SK-N-MC (cell line): Measurements from ENCODE around the gene RPS8.

Experiments
- DNase-seq: peaks from one replicate; pipeline ENCODE4 v3.0.0-alpha.2; 2011; ENCODE audit warnings: low read depth, low spot score
- H3K27ac ChIP-seq: fragments of 200-600 bp; sonication (generic); 2 replicates; pipeline ENCODE4 v1.5.1; 2016; ENCODE audit warnings: mixed run types
- H3K36me3 ChIP-seq: fragments of 200-600 bp; sonication (generic); 2 replicates; pipeline ENCODE4 v1.6.1; 2017; ENCODE audit warnings: antibody characterized with exemption, low read length, mixed read lengths; ENCODE audit not compliant: insufficient read depth
- H3K4me3 ChIP-seq: fragments of 200-600 bp; sonication (generic); 2 replicates; pipeline ENCODE4 v1.5.1; 2016
- H3K9ac ChIP-seq: fragments of 200-600 bp; sonication (generic); 2 replicates; pipeline ENCODE4 v1.8.0; 2017; ENCODE audit warnings: mixed run types, mixed read lengths; ENCODE audit not compliant: insufficient read length
- H3K9me3 ChIP-seq: fragments of 200-600 bp; sonication (generic); 2 replicates; pipeline ENCODE4 v1.6.1; 2017; ENCODE audit warnings: low read depth, mild to moderate bottlenecking, antibody characterized with exemption, low read length, moderate library complexity, mixed read lengths
- EZH2 ChIP-seq: fragments of 200-600 bp; sonication (generic); IDR thresholded peaks from one replicate; pipeline ENCODE4 v1.6.1; 2017; ENCODE audit warnings: antibody characterized with exemption
- FOXP2 ChIP-seq: optimal IDR thresholded peaks from 2 replicates; pipeline ENCODE3; 2011; ENCODE audit warnings: mild to moderate bottlenecking, moderate library complexity; ENCODE audit not compliant: insufficient read depth; ENCODE audit errors: extremely low read length, control extremely low read depth
- POLR2AphosphoS5 ChIP-seq: IDR thresholded peaks from 2 replicates; pipeline ENCODE4 v1.6.1; 2012; ENCODE audit warnings: mild to moderate bottlenecking, low read depth, low read length, borderline replicate concordance

Gene RPS8

DNA sequence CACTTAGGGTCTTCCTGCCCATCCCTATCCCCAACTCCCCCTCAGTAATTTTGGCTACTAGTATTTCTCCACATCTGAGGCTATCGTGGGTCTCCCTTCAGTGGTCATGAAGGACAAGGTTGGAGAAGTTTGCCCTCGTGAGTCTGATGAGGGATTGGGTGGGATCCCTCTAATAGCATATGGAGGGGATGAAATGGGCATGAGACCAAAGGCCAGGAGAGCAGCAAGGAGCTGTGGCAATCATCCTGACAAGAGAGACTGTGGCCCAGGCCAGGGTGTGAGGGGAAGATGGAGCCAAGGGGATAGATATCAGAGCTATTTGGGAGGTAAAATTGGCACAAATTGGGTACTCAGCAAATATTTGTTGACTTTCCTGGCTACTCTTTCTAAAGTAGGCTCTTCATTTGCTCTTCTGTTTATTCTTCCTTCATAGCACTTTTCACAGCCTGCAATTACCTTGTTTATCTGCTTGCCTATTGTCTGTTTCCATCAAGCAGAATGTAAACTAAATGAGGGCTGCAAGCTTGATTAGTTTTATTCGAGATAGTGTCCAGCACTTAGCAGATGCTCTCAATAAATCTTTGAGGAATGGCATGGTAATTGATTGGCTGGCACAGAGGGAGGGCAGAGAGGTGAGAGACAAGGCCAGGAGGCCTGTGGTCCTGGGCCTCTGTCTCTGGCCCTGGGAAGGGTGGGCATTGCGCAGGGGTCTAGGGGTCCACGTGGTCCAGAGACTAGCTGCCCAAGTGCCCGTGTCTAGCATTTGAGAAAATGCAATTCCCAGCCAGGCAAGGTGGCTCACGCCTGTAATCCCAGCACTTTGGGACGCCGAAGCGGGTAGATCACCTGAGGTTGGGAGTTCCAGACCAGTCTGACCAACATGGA lies 23.4 kb downstream of the RPS8 start:
- H3K9ac ChIP-seq: no peak overlapping the region
- no peaks in the 10 kb centered on the region for H3K9me3 ChIP-seq
- H3K36me3 ChIP-seq: no peaks in the 10 kb centered on the region
- no peak for DNase-seq
- no peak overlapping the region for H3K27ac ChIP-seq
- no peak for TF ChIP-seq FOXP2
- TF ChIP-seq POLR2AphosphoS5: no peak
- TF ChIP-seq EZH2: no peak
- H3K4me3 ChIP-seq: no peak overlapping the region

DNA sequence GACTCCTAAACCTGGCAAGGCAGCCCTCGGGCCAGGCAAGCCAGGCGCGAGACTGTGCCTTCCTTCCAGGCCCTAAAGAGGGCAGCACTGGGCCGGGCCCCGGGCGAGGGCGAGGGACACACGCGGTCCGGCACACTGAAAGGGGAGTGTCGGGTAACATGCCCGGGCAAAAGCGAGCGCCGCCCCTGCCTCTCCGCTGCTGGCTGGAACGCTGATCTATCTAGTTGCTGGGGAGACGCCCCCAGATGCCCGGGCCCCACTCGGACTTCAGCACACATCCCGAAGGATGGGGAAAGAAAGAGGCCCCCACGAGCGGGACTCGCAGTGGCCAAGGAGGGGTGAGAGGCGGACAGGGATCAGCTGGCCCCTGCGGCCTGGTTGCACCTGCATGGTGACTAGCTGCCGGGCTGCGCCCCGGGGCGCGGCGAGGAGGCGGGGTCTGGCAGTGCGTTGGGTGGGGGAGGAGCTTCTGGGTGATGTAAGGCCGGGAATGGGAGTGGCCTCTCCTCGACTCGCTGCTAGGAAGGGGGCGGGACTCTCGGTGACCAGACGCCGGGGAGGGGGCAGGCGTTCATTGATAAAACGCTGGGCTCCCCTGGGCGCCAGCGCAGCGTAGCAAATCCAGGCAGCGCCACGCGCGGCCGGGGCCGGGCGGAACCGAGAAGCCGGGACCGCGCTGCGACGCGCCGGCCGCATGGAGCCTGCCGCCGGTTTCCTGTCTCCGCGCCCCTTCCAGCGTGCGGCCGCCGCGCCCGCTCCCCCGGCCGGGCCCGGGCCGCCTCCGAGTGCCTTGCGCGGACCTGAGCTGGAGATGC lies 24.6 kb downstream of the RPS8 start, which contains the start of gene PLK3:
PLK3 (plus strand) TSS at position 608 of the 815 bp plus-strand sequence; CDS start at position 695, 87 bp downstream.
- DNase-seq: peak; percentile 76
- H3K27ac ChIP-seq: peak within 1 kb of the TSS; percentile 73
- H3K9me3 ChIP-seq: no peaks in the 10 kb centered on the region
- H3K36me3 ChIP-seq: no peaks in the 10 kb centered on the region; the same call in 1 of the 2 replicates
- peak within 1 kb of the TSS; percentile 82 for H3K9ac ChIP-seq
- H3K4me3 ChIP-seq: peak within 1 kb of the TSS; percentile 94
- no peak for TF ChIP-seq FOXP2
- peak; percentile 84 for TF ChIP-seq POLR2AphosphoS5

DNA sequence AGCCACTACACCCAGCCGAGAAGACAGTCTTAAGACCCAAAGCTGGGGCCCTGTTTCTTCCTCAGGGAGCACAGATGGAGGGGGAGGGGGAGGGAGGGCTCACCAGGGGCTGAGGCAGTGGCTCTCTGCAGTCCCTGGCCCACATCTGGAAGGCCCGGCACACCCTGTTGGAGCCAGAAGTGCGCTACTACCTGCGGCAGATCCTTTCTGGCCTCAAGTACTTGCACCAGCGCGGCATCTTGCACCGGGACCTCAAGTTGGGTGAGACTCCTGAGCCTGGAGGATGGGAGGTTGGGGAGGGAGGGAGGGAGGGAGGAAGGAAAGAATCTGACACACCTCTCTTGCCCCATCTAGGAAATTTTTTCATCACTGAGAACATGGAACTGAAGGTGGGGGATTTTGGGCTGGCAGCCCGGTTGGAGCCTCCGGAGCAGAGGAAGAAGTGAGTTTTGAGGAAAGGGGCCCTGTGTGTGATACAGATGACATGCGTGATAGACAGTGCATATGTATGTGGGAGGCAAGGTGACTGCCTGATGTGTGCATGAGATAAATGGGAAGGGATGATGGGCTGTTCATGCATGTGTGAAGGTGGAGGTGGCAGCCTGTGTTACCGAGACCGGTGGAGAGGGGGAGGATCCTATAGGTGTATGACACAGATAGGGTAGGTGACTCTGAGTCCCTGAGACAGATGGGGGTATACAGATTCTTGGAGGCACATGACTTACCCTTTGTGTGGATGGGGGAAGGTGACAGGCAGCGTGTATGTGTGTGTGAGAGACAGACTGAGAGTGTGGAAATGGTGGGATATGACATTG lies 26.4 kb downstream of the RPS8 start:
- H3K9ac ChIP-seq: no peak overlapping the region
- no peak overlapping the region for H3K27ac ChIP-seq
- H3K36me3 ChIP-seq: no peaks in the 10 kb centered on the region; the same call in 1 of the 2 replicates
- no peaks in the 10 kb centered on the region for H3K9me3 ChIP-seq
- no peak for DNase-seq
- H3K4me3 ChIP-seq: no peak overlapping the region
- TF ChIP-seq EZH2: no peak
- no peak for TF ChIP-seq FOXP2
- TF ChIP-seq POLR2AphosphoS5: no peak

DNA sequence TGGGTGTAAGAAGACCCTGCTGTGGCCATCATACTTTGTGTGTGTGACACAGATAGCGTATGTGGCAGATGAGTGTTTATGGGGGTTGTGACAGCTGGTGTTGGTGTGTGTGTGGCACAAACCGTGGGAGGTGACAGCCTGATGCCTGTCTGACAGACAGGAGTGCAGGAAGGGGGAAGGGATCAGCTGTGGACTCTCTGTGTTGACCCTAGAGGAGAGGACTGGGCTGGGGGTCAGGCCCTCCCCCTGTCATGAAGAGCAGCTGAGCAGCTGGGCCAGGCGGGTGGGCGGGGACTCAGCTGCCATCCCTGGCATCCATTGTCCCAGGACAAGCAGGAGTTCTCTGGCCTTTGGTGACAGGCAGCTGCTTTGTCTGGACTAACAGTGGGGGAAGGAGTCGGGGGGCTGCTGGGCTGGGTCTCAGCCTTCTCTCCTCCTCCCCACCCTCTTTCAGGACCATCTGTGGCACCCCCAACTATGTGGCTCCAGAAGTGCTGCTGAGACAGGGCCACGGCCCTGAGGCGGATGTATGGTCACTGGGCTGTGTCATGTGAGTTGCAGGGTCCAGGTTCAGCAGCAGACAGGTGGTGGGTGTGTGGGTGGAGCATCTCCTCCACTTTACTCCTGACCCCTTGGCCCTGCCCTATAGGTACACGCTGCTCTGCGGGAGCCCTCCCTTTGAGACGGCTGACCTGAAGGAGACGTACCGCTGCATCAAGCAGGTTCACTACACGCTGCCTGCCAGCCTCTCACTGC lies 27.1 kb downstream of the RPS8 start:
- no peaks in the 10 kb centered on the region; the same call in 1 of the 2 replicates for H3K36me3 ChIP-seq
- H3K9me3 ChIP-seq: no peaks in the 10 kb centered on the region
- no peak for DNase-seq
- H3K27ac ChIP-seq: no peak overlapping the region
- no peak overlapping the region for H3K4me3 ChIP-seq
- no peak for TF ChIP-seq EZH2
- no peak overlapping the region for H3K9ac ChIP-seq

DNA sequence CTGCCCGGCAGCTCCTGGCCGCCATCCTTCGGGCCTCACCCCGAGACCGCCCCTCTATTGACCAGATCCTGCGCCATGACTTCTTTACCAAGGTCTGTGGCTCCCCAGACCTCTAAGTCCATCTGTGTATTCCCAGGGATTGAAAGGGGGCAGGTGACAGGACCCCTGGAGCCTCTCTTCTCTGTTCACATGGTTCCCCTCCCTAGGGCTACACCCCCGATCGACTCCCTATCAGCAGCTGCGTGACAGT lies 27.6 kb downstream of the RPS8 start:
- no peak for TF ChIP-seq POLR2AphosphoS5
- no peak for TF ChIP-seq EZH2
- TF ChIP-seq FOXP2: no peak
- no peak overlapping the region for H3K9ac ChIP-seq
- H3K27ac ChIP-seq: no peak overlapping the region
- H3K4me3 ChIP-seq: no peak overlapping the region
- H3K9me3 ChIP-seq: no peaks in the 10 kb centered on the region
- no peaks in the 10 kb centered on the region; the same call in 1 of the 2 replicates for H3K36me3 ChIP-seq
- DNase-seq: no peak

DNA sequence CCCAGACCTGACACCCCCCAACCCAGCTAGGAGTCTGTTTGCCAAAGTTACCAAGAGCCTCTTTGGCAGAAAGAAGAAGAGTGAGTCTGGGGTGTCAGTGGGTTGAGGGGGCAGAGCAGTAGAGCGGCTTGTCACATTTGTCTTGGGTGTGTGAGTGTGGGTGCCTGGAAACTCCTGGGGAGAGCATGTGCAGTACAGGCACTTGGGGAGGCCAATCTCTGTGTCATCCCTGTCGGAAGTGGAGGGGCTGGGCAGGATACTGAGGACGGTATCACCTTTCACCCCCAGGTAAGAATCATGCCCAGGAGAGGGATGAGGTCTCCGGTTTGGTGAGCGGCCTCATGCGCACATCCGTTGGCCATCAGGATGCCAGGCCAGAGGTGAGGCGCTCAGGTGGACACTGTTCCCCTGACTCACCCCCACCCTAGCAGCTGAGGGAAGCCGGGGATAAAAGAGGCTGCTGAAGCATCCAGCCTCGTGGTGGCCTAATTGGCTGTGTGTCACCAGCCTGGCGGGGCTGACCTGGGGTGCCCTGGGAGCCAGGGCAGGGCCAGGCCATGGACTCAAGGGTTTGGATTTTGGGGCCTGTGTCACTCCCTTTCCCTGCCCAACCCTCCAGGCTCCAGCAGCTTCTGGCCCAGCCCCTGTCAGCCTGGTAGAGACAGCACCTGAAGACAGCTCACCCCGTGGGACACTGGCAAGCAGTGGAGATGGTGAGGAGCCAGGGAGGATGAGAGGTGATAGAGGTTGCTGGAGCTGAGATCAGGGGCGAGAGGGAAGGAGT lies 28.2 kb downstream of the RPS8 start:
- H3K36me3 ChIP-seq: no peaks in the 10 kb centered on the region; the same call in 1 of the 2 replicates
- no peak overlapping the region for H3K9ac ChIP-seq
- no peak overlapping the region for H3K27ac ChIP-seq
- no peak for TF ChIP-seq FOXP2
- no peak for TF ChIP-seq POLR2AphosphoS5
- no peak for TF ChIP-seq EZH2
- H3K4me3 ChIP-seq: no peak overlapping the region
- no peaks in the 10 kb centered on the region for H3K9me3 ChIP-seq
- DNase-seq: no peak
